Activated CD8-positive, alpha-beta T cell treated with anti-CD3 and anti-CD28 coated beads for 36 hours (primary cell): ENCODE measurements around the gene RC3H1. TPM values are rescaled to one million over a fixed set of nuclear protein-coding genes. Genes with fewer than 3 reads are reported as not detected.
A peak's percentile ranks its signal among the peaks of the same experiment; 100 is the strongest.

Source experiments
- ATAC-seq: fragments of 200-7000 bp; cut with Tn5 transposase; one replicate; pipeline ENCODE4 v1.10.0; 2021; ENCODE audit warnings: mild to moderate bottlenecking, moderate library complexity
- CTCF ChIA-PET: fragments of 350-600 bp; sonication (Branson Sonifier 250); formaldehyde crosslinking; loops from one replicate; lab custom pipeline; 2021; ENCODE audit warnings: antibody characterized with exemption; lab: Charles Lee
- POLR2A ChIA-PET: fragments of 350-600 bp; sonication (Branson Sonifier 250); formaldehyde crosslinking; loops from one replicate; lab custom pipeline; 2021; ENCODE audit warnings: antibody characterized with exemption; lab: Charles Lee
- DNase-seq: peaks from one replicate; pipeline ENCODE4 v3.0.0-alpha.2; 2020
- H3K27ac Mint-ChIP-seq: one replicate; pipeline ENCODE4 v1.8.0; 2021; ENCODE audit warnings: mild to moderate bottlenecking, mixed read lengths
- H3K27me3 Mint-ChIP-seq: one replicate; pipeline ENCODE4 v1.8.0; 2021; ENCODE audit warnings: mixed read lengths
- H3K36me3 Mint-ChIP-seq: one replicate; pipeline ENCODE4 v1.8.0; 2021; ENCODE audit warnings: low read depth, mixed read lengths
- H3K4me1 Mint-ChIP-seq: one replicate; pipeline ENCODE4 v1.8.0; 2021; ENCODE audit warnings: low read depth, mixed read lengths
- H3K4me3 Mint-ChIP-seq: one replicate; pipeline ENCODE4 v1.8.0; 2021; ENCODE audit warnings: mild to moderate bottlenecking, moderate library complexity, mixed read lengths
- H3K9me3 Mint-ChIP-seq: one replicate; pipeline ENCODE4 v1.8.0; 2021; ENCODE audit warnings: mixed read lengths
- CTCF ChIP-seq: fragments of 200-600 bp; IDR thresholded peaks from one replicate; pipeline ENCODE4 v1.8.0; 2022; ENCODE audit warnings: antibody characterized with exemption, mild to moderate bottlenecking
- intact Hi-C: fragments of 100-400 bp; cut with micrococcal nuclease; formaldehyde crosslinking; loops from one replicate; pipeline ENCODE4 v1.10.0; 2022
- total RNA-seq, 2 experiments: library from RNA; stranded (reverse); gene quantifications; one replicate each; pipeline ENCODE4 v1.2.3, GENCODE V29; 2021

The RC3H1 gene
- total RNA-seq, 2 experiments from 2014 or later = 24.9 to 27.2 TPM

- intact Hi-C loops = no loop called here
- no peaks in the 10 kb centered on the region for H3K9me3 Mint-ChIP-seq
- no peak overlapping the region for H3K4me3 Mint-ChIP-seq
- H3K27me3 Mint-ChIP-seq = no peaks in the 10 kb centered on the region
- POLR2A ChIA-PET = no interaction called here
- no peak for TF ChIP-seq CTCF
- DNase-seq (no peak), ATAC-seq (no peak)
- H3K27ac Mint-ChIP-seq = no peak overlapping the region
- CTCF ChIA-PET = no interaction called here
- H3K36me3 Mint-ChIP-seq = no peaks in the 10 kb centered on the region
- no peaks in the 10 kb centered on the region for H3K4me1 Mint-ChIP-seq
These were observed 104.3 kb downstream of the RC3H1 start for GRCh38 chr1:173917635-173918493.

GRCh38 chr1:173917149-173917548 lies 105.0 kb downstream of the RC3H1 start, which contains the start of gene SERPINC1:
Gene SERPINC1, minus strand, starts transcription at chr1:173917327. Its CDS starts 68 bp downstream, at chr1:173917259.
- H3K9me3 Mint-ChIP-seq = no peaks in the 10 kb centered on the region
- H3K27ac Mint-ChIP-seq = no peak within 1 kb of the TSS
- H3K4me1 Mint-ChIP-seq = no peaks in the 10 kb centered on the region
- no peaks in the 10 kb centered on the region for H3K36me3 Mint-ChIP-seq
- intact Hi-C loops = no loop called here
- no peak for TF ChIP-seq CTCF
- no peaks in the 10 kb centered on the region for H3K27me3 Mint-ChIP-seq
- CTCF ChIA-PET = no interaction called here
- ATAC-seq (no peak), DNase-seq (no peak)
- POLR2A ChIA-PET = no interaction called here
- H3K4me3 Mint-ChIP-seq = no peak within 1 kb of the TSS

GRCh38 chr1:173916667-173917066 lies 105.5 kb downstream of the RC3H1 start:
- no peak overlapping the region for H3K4me3 Mint-ChIP-seq
- H3K9me3 Mint-ChIP-seq = no peaks in the 10 kb centered on the region
- CTCF ChIA-PET = no interaction called here
- no peak overlapping the region for H3K27ac Mint-ChIP-seq
- no peaks in the 10 kb centered on the region for H3K27me3 Mint-ChIP-seq
- no peaks in the 10 kb centered on the region for H3K36me3 Mint-ChIP-seq
- H3K4me1 Mint-ChIP-seq = no peaks in the 10 kb centered on the region
- POLR2A ChIA-PET = no interaction called here
- DNase-seq (no peak), ATAC-seq (no peak)
- intact Hi-C loops = no loop called here
- TF ChIP-seq CTCF = no peak

- POLR2A ChIA-PET = interaction anchor here (1.1 kb wide), 1 partner anchor 10 kb away, joined by 3 read pairs; no protein-coding TSS in a partner anchor
- no peaks in the 10 kb centered on the region for H3K9me3 Mint-ChIP-seq
- H3K4me3 Mint-ChIP-seq = no peak overlapping the region
- ATAC-seq (no peak), DNase-seq (no peak)
- CTCF ChIA-PET = interaction anchor here (0.7 to 1.5 kb wide), 6 partner anchors 11 to 55 kb away, joined by 3 to 4 read pairs (median 3); no protein-coding TSS in a partner anchor
- intact Hi-C loops = no loop called here
- H3K27me3 Mint-ChIP-seq = no peaks in the 10 kb centered on the region
- H3K4me1 Mint-ChIP-seq = no peaks in the 10 kb centered on the region
- no peak for TF ChIP-seq CTCF
- H3K27ac Mint-ChIP-seq = no peak overlapping the region
- H3K36me3 Mint-ChIP-seq = no peaks in the 10 kb centered on the region
These were observed 106.6 kb downstream of the RC3H1 start for GRCh38 chr1:173915596-173915995.

GRCh38 chr1:173914366-173914871 lies 107.7 kb downstream of the RC3H1 start:
- H3K27ac Mint-ChIP-seq = no peak overlapping the region
- TF ChIP-seq CTCF = peak; percentile 62
- H3K27me3 Mint-ChIP-seq = no peaks in the 10 kb centered on the region
- DNase-seq (peak; percentile 54), ATAC-seq (no peak)
- no peaks in the 10 kb centered on the region for H3K4me1 Mint-ChIP-seq
- no peaks in the 10 kb centered on the region for H3K36me3 Mint-ChIP-seq
- intact Hi-C loops = no loop called here
- POLR2A ChIA-PET = no interaction called here
- no peak overlapping the region for H3K4me3 Mint-ChIP-seq
- no peaks in the 10 kb centered on the region for H3K9me3 Mint-ChIP-seq
- CTCF ChIA-PET = interaction anchor here (0.7 to 1.5 kb wide), 6 partner anchors 13 to 485 kb away, joined by 3 to 4 read pairs (median 3); no protein-coding TSS in a partner anchor
